ENCODE results near the gene MORC2. TPM values are rescaled to one million over a fixed set of nuclear protein-coding genes. Genes with fewer than 3 reads are reported as not detected.

The MORC2 gene
- total and polyA plus RNA-seq, 10 donors = 18.2 to 24.7 (median 22.0) TPM

DNA sequence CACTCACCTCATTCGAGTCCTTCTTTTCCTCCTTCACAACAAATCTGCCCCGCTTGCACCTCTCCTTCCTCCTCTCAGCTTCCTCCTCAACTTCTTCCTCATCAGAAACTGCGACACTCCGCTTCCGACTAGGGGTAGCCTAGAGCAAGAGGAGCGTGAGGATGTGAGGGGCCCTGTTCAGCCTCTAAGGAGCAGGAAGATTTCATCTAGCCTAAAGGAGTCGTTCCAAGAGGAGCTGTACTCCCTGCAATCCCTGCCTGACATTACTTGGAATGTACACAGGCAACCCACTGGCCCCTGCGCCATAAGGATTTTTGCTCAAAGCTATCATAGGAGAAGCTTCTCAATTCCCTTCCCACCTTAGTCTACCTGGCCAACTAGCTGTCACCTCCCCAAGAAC is 34.5 kb downstream of the MORC2 start:
- Histone ChIP-seq H3K36me3 (peaks cover 11 to 100% (median 94%) of the 10 kb centered on the region in 6 donors), H3K4me1 (no peaks in the 10 kb centered on the region), H3K4me3 (no peak overlapping the region), H3K27me3 (replicated peaks in 1 of 7) (no peaks in the 10 kb centered on the region), H3K27ac (no peak overlapping the region), H3K9me3 (no peaks in the 10 kb centered on the region)
- intact Hi-C loops (cut with DNase I; ENCODE audit: low total_unique reads) = no loop called here
- no peak for TF ChIP-seq POLR2AphosphoS5 (IDR thresholded peaks at IDR 0.05)
- TF ChIP-seq POLR2A (IDR thresholded peaks at IDR 0.05) = no peak
- TF ChIP-seq, protein P1, sequence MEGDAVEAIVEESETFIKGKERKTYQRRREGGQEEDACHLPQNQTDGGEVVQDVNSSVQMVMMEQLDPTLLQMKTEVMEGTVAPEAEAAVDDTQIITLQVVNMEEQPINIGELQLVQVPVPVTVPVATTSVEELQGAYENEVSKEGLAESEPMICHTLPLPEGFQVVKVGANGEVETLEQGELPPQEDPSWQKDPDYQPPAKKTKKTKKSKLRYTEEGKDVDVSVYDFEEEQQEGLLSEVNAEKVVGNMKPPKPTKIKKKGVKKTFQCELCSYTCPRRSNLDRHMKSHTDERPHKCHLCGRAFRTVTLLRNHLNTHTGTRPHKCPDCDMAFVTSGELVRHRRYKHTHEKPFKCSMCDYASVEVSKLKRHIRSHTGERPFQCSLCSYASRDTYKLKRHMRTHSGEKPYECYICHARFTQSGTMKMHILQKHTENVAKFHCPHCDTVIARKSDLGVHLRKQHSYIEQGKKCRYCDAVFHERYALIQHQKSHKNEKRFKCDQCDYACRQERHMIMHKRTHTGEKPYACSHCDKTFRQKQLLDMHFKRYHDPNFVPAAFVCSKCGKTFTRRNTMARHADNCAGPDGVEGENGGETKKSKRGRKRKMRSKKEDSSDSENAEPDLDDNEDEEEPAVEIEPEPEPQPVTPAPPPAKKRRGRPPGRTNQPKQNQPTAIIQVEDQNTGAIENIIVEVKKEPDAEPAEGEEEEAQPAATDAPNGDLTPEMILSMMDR (IDR thresholded peaks at IDR 0.05 in 8 of 11, conservative IDR thresholded peaks at IDR 0.05 in 3 of 11) = no peak
- no peak for DNase-seq
- WGBS, 5 donors = 85 to 96% (median 92%) methylated on average over 8 of the region's 8 CpGs

GRCh38 chr22:30933457-30933856 is 35.1 kb downstream of the MORC2 start:
- 77 to 94% (median 90%) methylated on average over 5 to 7 of the region's 7 CpGs for WGBS, 5 donors
- Histone ChIP-seq H3K36me3 (peaks cover 11 to 100% (median 95%) of the 10 kb centered on the region in 6 donors), H3K27me3 (replicated peaks in 1 of 7) (no peaks in the 10 kb centered on the region), H3K4me3 (no peak overlapping the region), H3K4me1 (no peaks in the 10 kb centered on the region), H3K9me3 (no peaks in the 10 kb centered on the region), H3K27ac (no peak overlapping the region)
- TF ChIP-seq, protein P1 (IDR thresholded peaks at IDR 0.05 in 8 of 11, conservative IDR thresholded peaks at IDR 0.05 in 3 of 11) = no peak
- no peak for DNase-seq
- intact Hi-C loops (cut with DNase I; ENCODE audit: low total_unique reads) = no loop called here

- Histone ChIP-seq H3K4me1 (no peaks in the 10 kb centered on the region), H3K27me3 (replicated peaks in 1 of 7) (no peaks in the 10 kb centered on the region), H3K27ac (no peak overlapping the region), H3K9me3 (no peaks in the 10 kb centered on the region), H3K4me3 (no peak overlapping the region), H3K36me3 (peaks cover 10 to 100% (median 95%) of the 10 kb centered on the region in 6 donors)
- DNase-seq = no peak
- WGBS, 5 donors = 96 to 98% (median 96%) methylated on average over 16 of the region's 16 CpGs
- intact Hi-C loops (cut with DNase I; ENCODE audit: low total_unique reads) = no loop called here
- TF ChIP-seq POLR2A (IDR thresholded peaks at IDR 0.05) (no peak), POLR2AphosphoS5 (IDR thresholded peaks at IDR 0.05) (peak in 1 of 3 donors; percentile 12)
- TF ChIP-seq, protein P1 (IDR thresholded peaks at IDR 0.05 in 8 of 11, conservative IDR thresholded peaks at IDR 0.05 in 3 of 11) = no peak
Observed at GRCh38 chr22:30932661-30933060, 35.9 kb downstream of the MORC2 start.

DNA sequence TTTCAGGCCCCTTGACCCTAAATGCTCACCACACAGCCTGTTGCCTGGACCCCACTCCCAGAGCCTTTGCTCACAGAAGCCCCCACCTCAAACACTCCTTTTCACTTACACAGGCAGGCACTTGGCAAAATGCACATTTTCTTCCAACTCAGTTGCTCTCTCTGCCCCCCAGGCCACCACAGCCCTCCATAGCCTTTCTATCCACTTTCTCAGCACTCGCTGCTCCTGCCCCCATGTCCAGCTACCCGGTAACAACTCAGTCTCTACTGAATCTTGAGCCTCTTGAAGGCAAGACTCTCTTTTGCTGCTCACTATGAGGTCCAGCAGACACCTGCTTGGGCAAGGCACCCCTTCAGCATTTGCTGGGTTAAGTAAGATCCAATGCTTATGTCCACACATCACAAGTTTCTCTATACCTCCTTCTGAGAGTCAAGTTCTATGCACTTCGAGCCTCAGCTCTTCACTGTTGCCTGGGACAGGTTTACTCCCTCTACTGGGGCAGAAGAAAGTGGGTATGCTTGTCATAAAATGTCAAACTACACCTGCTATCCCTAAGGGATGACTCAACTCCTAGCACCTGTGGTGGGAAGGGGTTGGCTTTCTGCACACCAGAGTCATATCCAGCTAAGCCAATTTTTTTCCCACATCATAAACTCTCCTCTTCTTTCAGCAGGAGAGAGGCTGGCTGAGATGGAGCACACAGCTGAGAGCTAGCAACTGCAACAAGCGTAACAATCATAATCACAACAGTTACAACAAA is 36.9 kb downstream of the MORC2 start:
- WGBS, 5 donors = 92 to 98% (median 95%) methylated on average over 4 of the region's 4 CpGs
- no peak overlapping the region for H3K4me3 ChIP-seq
- intact Hi-C loops (cut with DNase I; ENCODE audit: low total_unique reads) = no loop called here

More for the DNA sequence above, 36.9 kb downstream of the MORC2 start:
- no peak for TF ChIP-seq POLR2A (IDR thresholded peaks at IDR 0.05)
- TF ChIP-seq, protein P1 (IDR thresholded peaks at IDR 0.05 in 8 of 11, conservative IDR thresholded peaks at IDR 0.05 in 3 of 11) = no peak
- TF ChIP-seq POLR2AphosphoS5 (IDR thresholded peaks at IDR 0.05) = no peak
- Histone ChIP-seq H3K4me1 (no peaks in the 10 kb centered on the region), H3K36me3 (peaks cover 4 to 100% (median 95%) of the 10 kb centered on the region in 6 donors), H3K27me3 (replicated peaks in 1 of 7) (no peaks in the 10 kb centered on the region), H3K9me3 (no peaks in the 10 kb centered on the region), H3K27ac (no peak overlapping the region)
- DNase-seq = no peak
